HepG2 (cell line): ENCODE results near the gene FCRLA. TPM values are rescaled to one million over a fixed set of nuclear protein-coding genes. Genes with fewer than 3 reads are reported as not detected.
A peak's percentile ranks its signal among the peaks of the same experiment; 100 is the strongest.

Experiments
- ATAC-seq: fragments of 200-7000 bp; cut with Tn5 transposase; 3 replicates; pipeline ENCODE4 v1.9.1; 2020; ENCODE audit warnings: mild to moderate bottlenecking, moderate library complexity
- BruUV-seq: library from RNA; stranded (reverse); fragments of 400-500 nt; replicated peaks from 2 replicates; lab custom pipeline; 2021; lab: Mats Ljungman, UMichigan
- CTCF ChIA-PET: fragments of 300-600 bp; formaldehyde crosslinking; extraction: SDS; loops from one replicate; lab custom pipeline; 2021; ENCODE audit warnings: low total read pairs, inconsistent platforms, low intra/inter-chr PET ratio; lab: Yijun Ruan, JAX
- POLR2A ChIA-PET: fragments of 350-600 bp; sonication (Branson Sonifier 250); formaldehyde crosslinking; loops from one replicate; lab custom pipeline; 2020; ENCODE audit warnings: antibody characterized with exemption, inconsistent platforms; lab: Yijun Ruan, JAX
- DNase-seq: peaks from one replicate; pipeline ENCODE4 v3.0.0-alpha.2; 2015; ENCODE audit warnings: low spot score
- FAIRE-seq: peaks from 3 replicates; lab custom pipeline; 2011; peaks lifted over from hg19 to GRCh38; lab: Jason Lieb, UNC
- H2AFZ ChIP-seq: one replicate; pipeline ENCODE4 v1.6.1; 2011; ENCODE audit warnings: low read length, inconsistent platforms
- H3K27ac ChIP-seq: fragments of 300-600 bp; 3 replicates; pipeline ENCODE4 v1.8.0; 2011; ENCODE audit warnings: mixed run types, mild to moderate bottlenecking, mixed read lengths, low read length, inconsistent platforms; ENCODE audit not compliant: insufficient read depth; ENCODE audit errors: extremely low read length
- H3K27me3 ChIP-seq, 2 experiments: fragments of 200-600 bp in 1 of 2; 2 replicates in 1 of 2; 3 replicates in 1 of 2; pipeline versions ENCODE4 v1.6.0 to v1.8.0; 2011; ENCODE audit warnings: low read length in 2 of 2, mild to moderate bottlenecking in 2 of 2, moderate library complexity in 2 of 2, inconsistent platforms in 1 of 2; ENCODE audit not compliant: insufficient read depth in 2 of 2, control insufficient read depth in 1 of 2
- H3K36me3 ChIP-seq, 2 experiments: fragments of 200-600 bp in 1 of 2; replicated peaks in 1 of 2; 2 replicates in 1 of 2; 3 replicates in 1 of 2; pipeline versions ENCODE4 v1.5.1 to v1.8.0; 2011; ENCODE audit warnings: low read length in 2 of 2, inconsistent platforms in 1 of 2; ENCODE audit not compliant: insufficient read depth in 2 of 2, control insufficient read depth in 1 of 2
- H3K4me1 ChIP-seq: 2 replicates; pipeline ENCODE4 v1.5.1; 2012; ENCODE audit warnings: low read length, inconsistent platforms; ENCODE audit not compliant: insufficient read depth
- H3K4me2 ChIP-seq: 2 replicates; pipeline ENCODE4 v1.6.0; 2011; ENCODE audit warnings: low read depth, low read length, inconsistent platforms
- H3K4me3 ChIP-seq, 3 experiments: fragments of 200-600 bp in 1 of 3; sonication (generic), shearing (Covaris generic) in 1 of 3; replicated peaks in 1 of 3; 2 replicates each; pipeline ENCODE4 v1.5.1; 2011 to 2016; ENCODE audit warnings: low read length in 3 of 3, inconsistent platforms in 2 of 3, low read depth in 2 of 3, mild to moderate bottlenecking in 2 of 3, control low read depth in 1 of 3, mixed read lengths in 1 of 3; ENCODE audit not compliant: insufficient read depth in 1 of 3
- H3K79me2 ChIP-seq: one replicate; pipeline ENCODE4 v1.6.1; 2011; ENCODE audit warnings: low read length, inconsistent platforms; ENCODE audit not compliant: insufficient read depth
- H3K9ac ChIP-seq: 2 replicates; pipeline ENCODE4 v1.6.0; 2011; ENCODE audit warnings: mild to moderate bottlenecking, low read depth, low read length, inconsistent platforms; ENCODE audit not compliant: insufficient read depth
- H3K9me3 ChIP-seq: 2 replicates; pipeline ENCODE4 v1.5.1; 2012; ENCODE audit warnings: mild to moderate bottlenecking, low read length
- H4K20me1 ChIP-seq: 2 replicates; pipeline ENCODE4 v1.6.0; 2011; ENCODE audit warnings: inconsistent platforms, mild to moderate bottlenecking, low read length, moderate library complexity; ENCODE audit not compliant: insufficient read depth
- CREB1 ChIP-seq, 2 experiments: fragments of 450-650 bp in 1 of 2; IDR thresholded peaks; 2 replicates each; pipeline ENCODE4 v1.6.1; 2016 to 2017; ENCODE audit warnings: control low read depth in 1 of 2, mild to moderate bottlenecking in 1 of 2, missing compliant biosample characterization in 1 of 2, missing genetic modification characterization in 1 of 2
- HCFC1 ChIP-seq: fragments of 150-350 bp; IDR thresholded peaks from 2 replicates; pipeline ENCODE4 v1.6.1; 2014; ENCODE audit warnings: low read depth, low read length
- ZNF782 ChIP-seq: sonication (generic); formaldehyde crosslinking; IDR thresholded peaks from 2 replicates; pipeline ENCODE4 v1.4.0; 2020; ENCODE audit warnings: missing genetic modification reagents, mild to moderate bottlenecking, borderline replicate concordance
- WGBS: methylation state at CpG from one replicate; pipeline ENCODE4 v1.1.6; 2017; ENCODE audit warnings: low lambda C conversion rate; 5-methylcytosine and 5-hydroxymethylcytosine counted together
- in situ Hi-C: cut with HindIII; loops from 2 replicates; pipeline ENCODE4 v1.10.0; 2017; ENCODE audit warnings: low pct_unique_long_range_greater_than_20kb; ENCODE audit not compliant: extremely low pct_ligation_motif_present
- intact Hi-C: fragments of 100-400 bp; cut with micrococcal nuclease; formaldehyde crosslinking; loops from one replicate; pipeline ENCODE4 v1.10.0; 2022; ENCODE audit not compliant: unreplicated experiment
- polyA plus RNA-seq, 8 experiments: library from polyadenylated mRNA; depleted of rRNA in 3 of 8; stranded (reverse) in 7 of 8; unstranded in 1 of 8; fragments of >200 nt; fragmentation: Illumina TruSeq in 4 of 8; extraction: Trizol in 4 of 8; gene quantifications; 2 replicates each; pipeline versions ENCODE4 v1.2.1 to v1.2.3, GENCODE V29; 2011 to 2016; ENCODE audit warnings: low read depth in 4 of 8, missing spikeins in 1 of 8, mixed read lengths in 1 of 8; ENCODE audit not compliant: insufficient read depth in 1 of 8
- total RNA-seq, 5 experiments: library from RNA; depleted of rRNA; stranded (reverse); fragments of >200 nt; fragmentation: Illumina TruSeq; extraction: Trizol; gene quantifications; 2 replicates each; pipeline ENCODE4 v1.2.3, GENCODE V29; 2016; ENCODE audit warnings: low read depth in 1 of 5
- TF ChIP-seq, protein P1 (sequence below): sonication (generic); formaldehyde crosslinking; IDR thresholded peaks from 2 replicates; pipeline ENCODE4 v1.5.0; 2020; ENCODE audit warnings: mild to moderate bottlenecking, missing genetic modification reagents, borderline replicate concordance

FCRLA gene
- total and polyA plus RNA-seq, 2 of the 13 experiments (the other 11 are each of a cell fraction or from before 2014, with no cell fraction given), result not detected

- no TSS peak for BruUV-seq
- FAIRE-seq (no peak), DNase-seq (no peak), ATAC-seq (no peak)
- POLR2A ChIA-PET, result no interaction called here
- no peak overlapping the region for H2AFZ ChIP-seq
- intact Hi-C loops, result no loop called here
- no peak overlapping the region for H3K27ac ChIP-seq
- peaks cover 19% of the 10 kb centered on the region for H3K4me1 ChIP-seq
- 20% methylated on average over 7 of the region's 7 CpGs for WGBS
- H3K9me3 ChIP-seq, result no peaks in the 10 kb centered on the region
- H3K36me3 ChIP-seq, result no peaks in the 10 kb centered on the region
- no peaks in the 10 kb centered on the region for H4K20me1 ChIP-seq
- no peak overlapping the region for H3K4me3 ChIP-seq
- peak; percentile 46 for TF ChIP-seq CREB1 (IDR thresholded peaks at IDR 0.05)
- no peak for TF ChIP-seq CREB1 (CRISPR knock-in tag; IDR thresholded peaks at IDR 0.05)
- TF ChIP-seq, protein P1, sequence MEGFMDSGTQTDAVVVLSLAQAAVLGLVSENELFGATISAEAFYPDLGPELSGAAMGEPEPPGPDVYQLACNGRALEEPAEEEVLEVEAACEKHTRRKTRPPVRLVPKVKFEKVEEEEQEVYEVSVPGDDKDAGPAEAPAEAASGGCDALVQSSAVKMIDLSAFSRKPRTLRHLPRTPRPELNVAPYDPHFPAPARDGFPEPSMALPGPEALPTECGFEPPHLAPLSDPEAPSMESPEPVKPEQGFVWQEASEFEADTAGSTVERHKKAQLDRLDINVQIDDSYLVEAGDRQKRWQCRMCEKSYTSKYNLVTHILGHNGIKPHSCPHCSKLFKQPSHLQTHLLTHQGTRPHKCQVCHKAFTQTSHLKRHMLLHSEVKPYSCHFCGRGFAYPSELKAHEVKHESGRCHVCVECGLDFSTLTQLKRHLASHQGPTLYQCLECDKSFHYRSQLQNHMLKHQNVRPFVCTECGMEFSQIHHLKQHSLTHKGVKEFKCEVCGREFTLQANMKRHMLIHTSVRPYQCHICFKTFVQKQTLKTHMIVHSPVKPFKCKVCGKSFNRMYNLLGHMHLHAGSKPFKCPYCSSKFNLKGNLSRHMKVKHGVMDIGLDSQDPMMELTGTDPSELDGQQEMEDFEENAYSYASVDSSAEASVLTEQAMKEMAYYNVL (CRISPR knock-in tag), result no peak
- no peak overlapping the region for H3K9ac ChIP-seq
- no peaks in the 10 kb centered on the region for H3K79me2 ChIP-seq
- H3K4me2 ChIP-seq, result peak overlapping the region; percentile 69; the same call in 1 of the 2 replicates
- peaks cover 0 to 49% of the 10 kb centered on the region in 2 experiments; a peak in 3 of 5 replicates for H3K27me3 ChIP-seq
- in situ Hi-C loops, result no loop called here
- CTCF ChIA-PET, result no interaction called here
Measured at GRCh38 chr1:161728376-161729226, 21.6 kb downstream of the FCRLA start.

- Histone ChIP-seq H3K4me2 (no peak overlapping the region), H3K36me3 (no peaks in the 10 kb centered on the region), H2AFZ (no peak overlapping the region), H3K79me2 (no peaks in the 10 kb centered on the region), H3K27ac (no peak overlapping the region), H3K9ac (no peak overlapping the region), H3K4me3 (no peak overlapping the region), H3K27me3 (peaks cover 0 to 41% of the 10 kb centered on the region in 2 experiments; a peak in 3 of 5 replicates), H4K20me1 (no peaks in the 10 kb centered on the region), H3K4me1 (peaks cover 19% of the 10 kb centered on the region), H3K9me3 (no peaks in the 10 kb centered on the region)
- no peak for FAIRE-seq
- in situ Hi-C loops (no loop called here), intact Hi-C loops (no loop called here)
- no peak for DNase-seq
- CTCF ChIA-PET, result no interaction called here
- 43% methylated on average over 6 of the region's 6 CpGs for WGBS
- POLR2A ChIA-PET, result no interaction called here
- BruUV-seq, result no TSS peak
- ATAC-seq, result no peak
- TF ChIP-seq ZNF782 (CRISPR knock-in tag) (no peak), HCFC1 (no peak)
Measured at GRCh38 chr1:161730050-161730564, 23.1 kb downstream of the FCRLA start.
